HL-60/S4 (cell line): ENCODE data around the gene AUTS2.

Source experiments
- in situ Hi-C: fragments of 300-500 bp; cut with MboI; formaldehyde crosslinking; loops from 2 replicates; pipeline ENCODE4 v1.14.3; 2022; ENCODE audit warnings: low sequenced_read_pairs

AUTS2 gene

GRCh38 chr7:69714886-69715576, 116.8 kb downstream of the AUTS2 start:
- in situ Hi-C loops, result no loop called here

- in situ Hi-C loops, result no loop called here
These were observed 118.9 kb downstream of the AUTS2 start for GRCh38 chr7:69717221-69717620.

GRCh38 chr7:69719717-69720116, 121.4 kb downstream of the AUTS2 start:
- in situ Hi-C loops, result no loop called here

- in situ Hi-C loops, result no loop called here
These were observed 124.6 kb downstream of the AUTS2 start for GRCh38 chr7:69722843-69723242.

- in situ Hi-C loops, result no loop called here
These were observed 125.4 kb downstream of the AUTS2 start for GRCh38 chr7:69723663-69724062.

- in situ Hi-C loops, result no loop called here
These were observed 130.0 kb downstream of the AUTS2 start for GRCh38 chr7:69728304-69728703.

- in situ Hi-C loops, result no loop called here
These were observed 133.9 kb downstream of the AUTS2 start for GRCh38 chr7:69732203-69732602.

- in situ Hi-C loops, result no loop called here
These were observed 137.3 kb downstream of the AUTS2 start for GRCh38 chr7:69735582-69735981.

GRCh38 chr7:69736126-69736810, 138.0 kb downstream of the AUTS2 start:
- in situ Hi-C loops, result no loop called here

- in situ Hi-C loops, result no loop called here
These were observed 140.2 kb downstream of the AUTS2 start for GRCh38 chr7:69738396-69738951.

- in situ Hi-C loops, result no loop called here
These were observed 140.9 kb downstream of the AUTS2 start for GRCh38 chr7:69739190-69739589.

GRCh38 chr7:69739931-69740431, 141.7 kb downstream of the AUTS2 start:
- in situ Hi-C loops, result no loop called here

GRCh38 chr7:69742237-69742636, 144.0 kb downstream of the AUTS2 start:
- in situ Hi-C loops, result no loop called here

- in situ Hi-C loops, result no loop called here
These were observed 145.2 kb downstream of the AUTS2 start for GRCh38 chr7:69743436-69743835.

GRCh38 chr7:69744026-69744425, 145.8 kb downstream of the AUTS2 start:
- in situ Hi-C loops, result no loop called here

GRCh38 chr7:69746383-69746782, 148.1 kb downstream of the AUTS2 start:
- in situ Hi-C loops, result no loop called here

GRCh38 chr7:69747144-69747543, 148.9 kb downstream of the AUTS2 start:
- in situ Hi-C loops, result no loop called here

GRCh38 chr7:69748530-69748929, 150.3 kb downstream of the AUTS2 start:
- in situ Hi-C loops, result no loop called here

GRCh38 chr7:69749372-69749979, 151.2 kb downstream of the AUTS2 start:
- in situ Hi-C loops, result no loop called here

- in situ Hi-C loops, result no loop called here
These were observed 151.7 kb downstream of the AUTS2 start for GRCh38 chr7:69749994-69750393.

- in situ Hi-C loops, result no loop called here
These were observed 152.8 kb downstream of the AUTS2 start for GRCh38 chr7:69751026-69751425.

GRCh38 chr7:69753981-69754380, 155.7 kb downstream of the AUTS2 start:
- in situ Hi-C loops, result no loop called here
